Keratinocyte (primary cell): ENCODE data around the gene ARHGAP18. TPM values are rescaled to one million over a fixed set of nuclear protein-coding genes. Genes with fewer than 3 reads are reported as not detected.

Experiments used
- DNase-seq: peaks from one replicate; pipeline ENCODE4 v3.0.0-alpha.2; 2011; ENCODE audit warnings: low read depth, missing footprints, low spot score
- FAIRE-seq: peaks from 2 replicates; lab custom pipeline; 2011; peaks lifted over from hg19 to GRCh38; lab: Jason Lieb, UNC
- H2AFZ ChIP-seq: 2 replicates; pipeline ENCODE4 v1.6.0; 2012; ENCODE audit warnings: low read length, control low read depth, inconsistent platforms; ENCODE audit not compliant: control insufficient read depth
- H3K27ac ChIP-seq: 2 replicates; pipeline ENCODE4 v1.5.1; 2011; ENCODE audit warnings: low read length; ENCODE audit not compliant: control insufficient read depth, insufficient read depth
- H3K27me3 ChIP-seq: 3 replicates; pipeline ENCODE4 v1.6.0; 2011; ENCODE audit warnings: low read length; ENCODE audit not compliant: control insufficient read depth, insufficient read depth; ENCODE audit errors: extremely low read depth
- H3K36me3 ChIP-seq, 2 experiments: 2 replicates in 1 of 2; 3 replicates in 1 of 2; pipeline ENCODE4 v1.5.1; 2011; ENCODE audit warnings: low read length in 2 of 2, mild to moderate bottlenecking in 1 of 2; ENCODE audit not compliant: control insufficient read depth in 2 of 2, insufficient read depth in 2 of 2; ENCODE audit errors: extremely low read depth in 1 of 2
- H3K4me1 ChIP-seq: 3 replicates; pipeline ENCODE4 v1.5.1; 2011; ENCODE audit warnings: low read length; ENCODE audit not compliant: control insufficient read depth, insufficient read depth; ENCODE audit errors: extremely low read depth
- H3K4me2 ChIP-seq: 3 replicates; pipeline ENCODE4 v1.6.0; 2011; ENCODE audit warnings: low read depth, low read length; ENCODE audit not compliant: control insufficient read depth, insufficient read depth; ENCODE audit errors: extremely low read depth
- H3K4me3 ChIP-seq, 3 experiments: fragments of 200-600 bp in 1 of 3; sonication (generic) in 1 of 3; 2 replicates in 2 of 3; 3 replicates in 1 of 3; pipeline ENCODE4 v1.5.1; 2011 to 2016; ENCODE audit warnings: low read length in 3 of 3, mild to moderate bottlenecking in 3 of 3, control low read depth in 2 of 3, inconsistent platforms in 1 of 3, low read depth in 1 of 3, mixed read lengths in 1 of 3, mixed run types in 1 of 3, moderate library complexity in 1 of 3; ENCODE audit not compliant: control insufficient read depth in 2 of 3, insufficient read depth in 2 of 3; ENCODE audit errors: extremely low read depth in 1 of 3
- H3K79me2 ChIP-seq: 2 replicates; pipeline ENCODE4 v1.6.0; 2012; ENCODE audit warnings: low read length; ENCODE audit not compliant: control insufficient read depth, insufficient read depth
- H3K9ac ChIP-seq: 3 replicates; pipeline ENCODE4 v1.6.0; 2011; ENCODE audit warnings: low read length; ENCODE audit not compliant: control insufficient read depth, insufficient read depth; ENCODE audit errors: extremely low read depth
- H3K9me1 ChIP-seq: 3 replicates; pipeline ENCODE4 v1.6.0; 2011; ENCODE audit warnings: low read length; ENCODE audit not compliant: control insufficient read depth, insufficient read depth; ENCODE audit errors: extremely low read depth
- H3K9me3 ChIP-seq: 2 replicates; pipeline ENCODE4 v1.5.1; 2012; ENCODE audit warnings: low read depth, low read length; ENCODE audit not compliant: control insufficient read depth
- H4K20me1 ChIP-seq: 3 replicates; pipeline ENCODE4 v1.6.0; 2011; ENCODE audit warnings: low read length; ENCODE audit not compliant: control insufficient read depth, insufficient read depth; ENCODE audit errors: extremely low read depth
- EZH2 ChIP-seq: IDR thresholded peaks from one replicate; pipeline ENCODE4 v1.6.1; 2012; ENCODE audit warnings: inconsistent platforms, mild to moderate bottlenecking, low read length, moderate library complexity
- dilution Hi-C: fragments of 300-500 bp; cut with MboI; formaldehyde crosslinking; loops from one replicate; pipeline ENCODE4 v1.7.0; 2020; ENCODE audit warnings: low sequenced_read_pairs; ENCODE audit not compliant: extremely low pct_ligation_motif_present
- polyA plus RNA-seq, 5 experiments: library from polyadenylated mRNA; depleted of rRNA in 3 of 5; stranded (reverse) in 3 of 5; stranded (forward) in 1 of 5; unstranded in 1 of 5; fragments of >200 nt; gene quantifications; 1 replicate in 1 of 5; 2 replicates in 3 of 5; 3 replicates in 1 of 5; pipeline versions ENCODE4 v1.2.1 to v1.2.3, GENCODE V29; 2011 to 2012; ENCODE audit warnings: missing spikeins in 2 of 5, low read depth in 1 of 5, low replicate concordance in 1 of 5
- TF ChIP-seq, protein P1 (sequence below), 3 experiments: IDR thresholded peaks in 1 of 3; conservative IDR thresholded peaks in 1 of 3; optimal IDR thresholded peaks in 1 of 3; 2 replicates in 2 of 3; 3 replicates in 1 of 3; pipeline versions ENCODE3 to v1.5.1; 2011; ENCODE audit warnings: low read length in 3 of 3, mild to moderate bottlenecking in 3 of 3, moderate library complexity in 2 of 3, control low read depth in 1 of 3, inconsistent platforms in 1 of 3; ENCODE audit not compliant: insufficient read depth in 2 of 3; ENCODE audit errors: extremely low read depth in 1 of 3

ARHGAP18 gene
- polyA plus RNA-seq, 1 donor (not counting 4 experiments of a cell fraction or from before 2014, with no cell fraction given): 17.7 TPM

DNA sequence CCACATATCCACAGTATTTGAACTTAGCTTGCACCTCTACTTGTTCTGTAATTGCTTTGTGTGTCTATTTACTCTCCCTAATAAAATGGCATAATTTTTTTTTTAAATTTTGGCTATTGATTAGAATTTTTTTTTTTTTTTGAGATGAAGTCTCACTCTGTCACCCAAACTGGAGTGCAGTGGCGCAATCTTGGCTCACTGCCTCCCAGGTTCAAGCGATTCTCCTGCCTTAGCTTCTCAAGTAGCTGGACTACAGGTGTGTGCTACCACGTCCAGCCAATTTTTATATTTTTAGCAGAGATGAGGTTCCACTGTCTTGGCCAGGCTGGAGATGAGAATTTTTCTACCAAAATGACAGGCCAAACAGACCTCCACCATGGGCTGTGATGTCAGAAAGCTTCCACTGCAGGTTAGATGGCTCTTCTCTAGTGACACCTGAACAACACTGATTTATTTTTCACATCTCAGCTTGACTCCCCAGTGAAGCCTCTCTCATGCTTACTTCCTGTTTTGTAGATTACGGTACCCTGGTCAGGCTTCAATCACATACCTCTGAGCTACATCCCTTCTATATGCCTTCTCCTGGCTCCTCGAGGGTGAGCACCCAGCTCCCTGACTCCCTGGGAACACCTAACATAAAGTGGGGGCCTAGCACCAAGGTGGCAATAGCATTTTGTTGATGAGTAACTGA, 112.8 kb downstream of the ARHGAP18 start:
- no peak for FAIRE-seq
- no peak for TF ChIP-seq EZH2
- TF ChIP-seq, protein P1, sequence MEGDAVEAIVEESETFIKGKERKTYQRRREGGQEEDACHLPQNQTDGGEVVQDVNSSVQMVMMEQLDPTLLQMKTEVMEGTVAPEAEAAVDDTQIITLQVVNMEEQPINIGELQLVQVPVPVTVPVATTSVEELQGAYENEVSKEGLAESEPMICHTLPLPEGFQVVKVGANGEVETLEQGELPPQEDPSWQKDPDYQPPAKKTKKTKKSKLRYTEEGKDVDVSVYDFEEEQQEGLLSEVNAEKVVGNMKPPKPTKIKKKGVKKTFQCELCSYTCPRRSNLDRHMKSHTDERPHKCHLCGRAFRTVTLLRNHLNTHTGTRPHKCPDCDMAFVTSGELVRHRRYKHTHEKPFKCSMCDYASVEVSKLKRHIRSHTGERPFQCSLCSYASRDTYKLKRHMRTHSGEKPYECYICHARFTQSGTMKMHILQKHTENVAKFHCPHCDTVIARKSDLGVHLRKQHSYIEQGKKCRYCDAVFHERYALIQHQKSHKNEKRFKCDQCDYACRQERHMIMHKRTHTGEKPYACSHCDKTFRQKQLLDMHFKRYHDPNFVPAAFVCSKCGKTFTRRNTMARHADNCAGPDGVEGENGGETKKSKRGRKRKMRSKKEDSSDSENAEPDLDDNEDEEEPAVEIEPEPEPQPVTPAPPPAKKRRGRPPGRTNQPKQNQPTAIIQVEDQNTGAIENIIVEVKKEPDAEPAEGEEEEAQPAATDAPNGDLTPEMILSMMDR (optimal IDR thresholded peaks at IDR 0.05 in 1 of 3, IDR thresholded peaks at IDR 0.05 in 1 of 3, conservative IDR thresholded peaks at IDR 0.05 in 1 of 3; ENCODE audit: extremely low read depth in 1 of 3, insufficient read depth in 2 of 3, low read length in 3 of 3): no peak
- no peak overlapping the region for H3K4me3 ChIP-seq
- peaks cover 0 to 11% of the 10 kb centered on the region in 2 experiments for H3K36me3 ChIP-seq
- no peaks in the 10 kb centered on the region for H3K9me1 ChIP-seq
- dilution Hi-C loops: no loop called here
- H3K4me2 ChIP-seq: no peak overlapping the region
- H3K9ac ChIP-seq: no peak overlapping the region
- H3K27ac ChIP-seq: no peak overlapping the region
- H2AFZ ChIP-seq: no peak overlapping the region
- no peaks in the 10 kb centered on the region for H3K9me3 ChIP-seq
- no peak for DNase-seq
- no peaks in the 10 kb centered on the region for H4K20me1 ChIP-seq
- no peaks in the 10 kb centered on the region for H3K27me3 ChIP-seq
- peaks cover 7% of the 10 kb centered on the region for H3K4me1 ChIP-seq
- no peaks in the 10 kb centered on the region for H3K79me2 ChIP-seq

DNA sequence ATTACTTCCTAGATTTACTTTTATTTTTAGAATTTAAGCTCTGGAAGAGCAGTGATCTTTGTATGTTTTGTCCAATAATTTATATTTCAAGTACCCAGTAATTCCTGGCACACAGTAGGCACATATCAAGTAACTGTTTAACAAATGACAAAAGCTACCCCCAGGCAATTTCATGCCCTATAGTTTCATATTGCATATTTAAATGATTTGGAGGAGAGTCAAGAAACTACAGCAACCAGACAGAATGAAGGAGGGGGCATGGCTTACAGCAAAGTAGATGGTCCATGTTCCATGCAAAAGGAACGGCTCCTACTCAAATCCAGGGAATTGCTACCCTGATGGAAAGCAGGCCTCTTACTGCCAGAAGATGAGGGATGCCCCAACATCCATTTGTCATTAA, 113.5 kb downstream of the ARHGAP18 start:
- no peak overlapping the region for H3K27ac ChIP-seq
- dilution Hi-C loops: no loop called here
- H3K4me2 ChIP-seq: no peak overlapping the region
- H3K4me3 ChIP-seq: no peak overlapping the region
- no peaks in the 10 kb centered on the region for H4K20me1 ChIP-seq
- TF ChIP-seq EZH2: no peak
- TF ChIP-seq, protein P1 (optimal IDR thresholded peaks at IDR 0.05 in 1 of 3, IDR thresholded peaks at IDR 0.05 in 1 of 3, conservative IDR thresholded peaks at IDR 0.05 in 1 of 3; ENCODE audit: extremely low read depth in 1 of 3, insufficient read depth in 2 of 3, low read length in 3 of 3): no peak
- peaks cover 7% of the 10 kb centered on the region for H3K4me1 ChIP-seq
- no peak for FAIRE-seq
- no peak for DNase-seq
- H3K9me1 ChIP-seq: no peaks in the 10 kb centered on the region
- H3K27me3 ChIP-seq: no peaks in the 10 kb centered on the region
- no peaks in the 10 kb centered on the region for H3K9me3 ChIP-seq
- no peak overlapping the region for H3K9ac ChIP-seq
- peaks cover 0 to 11% of the 10 kb centered on the region in 2 experiments for H3K36me3 ChIP-seq
- no peak overlapping the region for H2AFZ ChIP-seq
- H3K79me2 ChIP-seq: no peaks in the 10 kb centered on the region
